Dendritic cell treated with granulocyte-macrophage colony-stimulating factor and Interleukin-4, amounts not matched to agents 40 ng/mL and 50 ng/mL, for 4 days (primary cell): ENCODE results near the gene EP400.
"Not testable (repeated sequence)": the region's sequence is repeated elsewhere in the genome, so short reads cannot be mapped to it uniquely, and the experiment has no call there.

Source experiments
- H3K27ac Mint-ChIP-seq: one replicate; pipeline ENCODE4 v1.8.0; 2022; ENCODE audit warnings: mild to moderate bottlenecking, mixed read lengths
- H3K27me3 Mint-ChIP-seq: one replicate; pipeline ENCODE4 v1.8.0; 2022; ENCODE audit warnings: mild to moderate bottlenecking, mixed read lengths
- H3K36me3 Mint-ChIP-seq: one replicate; pipeline ENCODE4 v1.8.0; 2022; ENCODE audit warnings: low read depth, mixed read lengths
- H3K4me1 Mint-ChIP-seq: one replicate; pipeline ENCODE4 v1.8.0; 2022; ENCODE audit warnings: low read depth, mixed read lengths
- H3K4me3 Mint-ChIP-seq: one replicate; pipeline ENCODE4 v1.8.0; 2022; ENCODE audit warnings: mild to moderate bottlenecking, moderate library complexity, mixed read lengths
- H3K9me3 Mint-ChIP-seq: one replicate; pipeline ENCODE4 v1.8.0; 2022; ENCODE audit warnings: mixed read lengths
- intact Hi-C: fragments of 100-400 bp; cut with micrococcal nuclease; formaldehyde crosslinking; loops from one replicate; pipeline ENCODE4 v1.15.0; 2022

Gene EP400

DNA sequence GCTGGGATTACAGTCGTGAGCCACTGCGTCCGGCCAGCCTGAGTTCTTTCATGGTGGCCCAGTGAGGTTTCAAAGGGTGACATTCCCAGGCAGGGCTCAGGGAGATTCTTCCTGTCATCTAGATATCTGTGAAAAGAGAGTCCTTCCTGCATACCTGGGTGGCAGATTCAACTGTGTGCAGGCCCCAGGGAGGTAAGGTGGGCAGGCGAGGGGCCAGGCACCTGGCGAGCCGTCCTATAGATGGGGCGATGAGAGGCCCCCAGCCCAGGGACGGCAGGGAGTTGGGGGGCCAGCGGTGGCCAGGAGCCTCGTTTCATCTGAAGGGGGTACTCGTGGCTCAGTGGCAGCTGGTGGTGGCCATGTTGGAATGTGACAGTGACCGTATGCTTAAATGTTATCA, 7.1 kb upstream of the EP400 start:
- Mint-ChIP-seq H3K4me3 (no peak overlapping the region), H3K27ac (no peak overlapping the region), H3K9me3 (no peaks in the 10 kb centered on the region), H3K36me3 (peaks cover 72% of the 10 kb centered on the region), H3K4me1 (peaks cover 7% of the 10 kb centered on the region), H3K27me3 (no peaks in the 10 kb centered on the region)
- intact Hi-C loops, result no loop called here

DNA sequence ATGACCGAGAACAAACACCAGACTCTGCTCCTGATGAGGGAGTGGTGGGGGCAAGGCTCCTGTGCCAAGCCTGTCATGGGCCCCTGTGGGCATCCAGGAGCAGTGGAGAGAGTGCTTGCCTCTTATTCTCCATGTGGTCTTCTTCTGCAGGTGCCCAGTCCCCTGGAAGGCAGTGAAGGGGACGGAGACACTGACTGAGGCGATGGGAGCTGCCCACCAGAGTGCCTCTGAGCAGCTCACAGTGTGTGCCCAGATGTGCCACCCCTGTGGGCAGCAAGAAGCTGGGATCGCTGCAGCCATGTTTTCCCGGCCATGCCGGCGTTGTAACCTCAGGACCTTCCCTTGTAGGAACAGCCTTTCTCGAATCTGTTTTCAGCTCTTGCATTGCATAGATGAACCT, 6.4 kb upstream of the EP400 start:
- H3K4me3 Mint-ChIP-seq, result no peak overlapping the region
- H3K27me3 Mint-ChIP-seq, result no peaks in the 10 kb centered on the region
- intact Hi-C loops, result no loop called here
- H3K9me3 Mint-ChIP-seq, result no peaks in the 10 kb centered on the region
- peaks cover 67% of the 10 kb centered on the region for H3K36me3 Mint-ChIP-seq
- peaks cover 10% of the 10 kb centered on the region for H3K4me1 Mint-ChIP-seq
- no peak overlapping the region for H3K27ac Mint-ChIP-seq

DNA sequence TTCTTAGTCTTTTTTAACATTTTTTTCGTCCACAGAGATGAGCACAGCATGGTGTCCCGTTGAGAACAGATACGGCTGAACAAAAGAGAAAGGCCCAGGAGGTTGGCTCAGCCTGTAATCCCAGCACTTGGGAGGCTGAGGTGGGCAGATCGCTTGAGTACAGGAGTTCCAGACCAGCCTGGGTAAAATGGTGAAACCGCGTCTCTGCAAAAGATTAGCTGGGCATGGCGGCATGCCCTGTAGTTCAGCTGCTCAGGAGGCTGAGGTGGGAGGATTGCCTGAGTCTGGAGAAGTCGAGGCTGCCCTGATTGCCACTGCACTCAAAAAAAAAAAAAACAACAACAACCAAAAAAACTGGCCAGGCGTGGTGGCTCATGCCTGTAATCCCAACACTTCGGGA, 5.9 kb upstream of the EP400 start:
- Mint-ChIP-seq H3K4me1 (peaks cover 15% of the 10 kb centered on the region), H3K9me3 (no peaks in the 10 kb centered on the region), H3K4me3 (no peak overlapping the region), H3K36me3 (peaks cover 63% of the 10 kb centered on the region), H3K27me3 (no peaks in the 10 kb centered on the region), H3K27ac (no peak overlapping the region)
- intact Hi-C loops, result no loop called here

DNA sequence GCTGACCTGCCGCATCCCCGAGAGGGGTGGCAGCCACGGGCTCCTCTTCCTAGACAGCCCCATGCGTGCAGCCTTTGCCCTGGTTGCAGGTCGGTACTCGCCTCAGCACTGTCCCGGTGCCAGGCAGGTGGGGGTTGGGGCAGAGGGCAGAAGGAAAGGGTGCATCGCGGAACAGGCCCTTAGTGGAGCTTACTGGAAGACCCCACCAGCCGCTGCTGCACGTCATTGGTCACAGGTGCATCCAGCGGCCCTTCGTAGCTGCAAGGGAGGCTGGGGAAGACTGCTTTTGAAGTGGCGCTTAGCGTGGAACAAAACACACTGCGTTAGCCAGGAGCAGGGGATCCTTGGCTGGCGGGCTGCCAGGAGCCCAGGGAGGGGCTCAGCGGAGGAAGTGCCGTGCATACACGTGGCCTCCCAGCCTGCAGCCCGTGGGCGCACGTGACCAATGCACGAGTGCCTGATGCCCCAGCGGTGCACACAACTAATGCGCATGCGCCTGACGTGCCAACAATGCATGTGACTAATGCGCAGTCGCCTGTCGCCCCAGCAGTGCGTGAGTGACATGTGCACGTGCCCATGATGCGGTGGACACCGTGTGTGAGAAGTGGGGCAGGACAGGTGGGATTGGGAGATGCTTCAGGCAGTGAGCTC, 5.0 kb upstream of the EP400 start:
- H3K4me3 Mint-ChIP-seq, result no peak overlapping the region
- peaks cover 55% of the 10 kb centered on the region for H3K36me3 Mint-ChIP-seq
- no peak overlapping the region for H3K27ac Mint-ChIP-seq
- H3K9me3 Mint-ChIP-seq, result no peaks in the 10 kb centered on the region
- H3K4me1 Mint-ChIP-seq, result peaks cover 20% of the 10 kb centered on the region
- intact Hi-C loops, result loop anchor here (5.0 kb wide), 2 partner anchors 47 to 112 kb away; no protein-coding TSS in a partner anchor
- no peaks in the 10 kb centered on the region for H3K27me3 Mint-ChIP-seq

DNA sequence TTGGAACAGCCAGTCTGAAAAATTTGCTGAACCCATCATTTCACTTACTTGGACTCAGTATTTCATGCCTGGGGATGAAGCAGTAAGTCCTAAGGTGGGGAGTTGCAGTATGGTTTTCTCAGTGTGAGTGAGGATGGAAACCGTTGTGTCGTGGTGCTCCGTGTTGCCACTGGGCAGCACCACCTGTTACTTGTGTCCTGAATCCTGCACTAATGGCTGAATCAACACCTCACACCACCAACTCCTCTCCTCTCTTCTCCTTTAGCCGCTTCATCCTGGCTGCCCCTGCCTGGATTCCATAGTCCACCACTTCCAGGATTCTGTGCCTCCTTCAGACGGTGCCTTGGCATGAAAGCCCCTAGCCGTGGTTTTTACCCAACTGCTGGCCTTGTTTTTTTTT, 3.0 kb upstream of the EP400 start:
- Mint-ChIP-seq H3K27me3 (no peaks in the 10 kb centered on the region), H3K4me1 (peaks cover 28% of the 10 kb centered on the region), H3K9me3 (no peaks in the 10 kb centered on the region), H3K36me3 (peaks cover 43% of the 10 kb centered on the region), H3K27ac (no peak overlapping the region), H3K4me3 (no peak overlapping the region)
- intact Hi-C loops, result loop anchor here (5.0 kb wide), 2 partner anchors 49 to 114 kb away; no protein-coding TSS in a partner anchor

DNA sequence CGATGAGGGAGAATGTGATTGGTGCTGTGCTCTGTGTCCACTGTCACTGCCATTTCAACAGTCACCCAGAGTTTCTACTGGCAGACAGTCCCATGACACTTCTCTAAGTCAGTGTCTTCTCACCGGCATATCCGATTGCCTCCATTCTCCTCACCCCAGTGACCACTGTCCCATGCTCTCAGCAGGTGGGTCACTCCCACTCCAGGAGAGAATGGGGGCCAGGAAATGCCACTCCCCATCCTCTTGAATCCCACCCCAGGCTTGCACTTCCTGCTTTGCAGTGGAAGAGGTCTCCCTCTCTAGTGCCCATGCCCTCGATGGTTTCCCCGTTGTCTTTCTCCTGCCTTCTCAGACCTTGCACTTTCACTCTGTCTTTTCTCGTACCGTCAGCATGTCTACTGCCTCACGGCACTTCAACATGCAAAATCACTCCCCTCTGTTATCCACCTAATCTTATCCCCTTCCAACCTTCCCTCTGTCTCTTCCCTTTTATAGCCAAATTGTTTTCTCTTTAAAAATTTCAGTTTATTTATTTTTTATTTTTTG, 2.2 kb upstream of the EP400 start:
- peaks cover 31% of the 10 kb centered on the region for H3K4me1 Mint-ChIP-seq
- intact Hi-C loops, result loop anchor here (5.0 kb wide), 2 partner anchors 50 to 115 kb away; no protein-coding TSS in a partner anchor
- peak overlapping the region; percentile 6 for H3K27ac Mint-ChIP-seq
- no peaks in the 10 kb centered on the region for H3K27me3 Mint-ChIP-seq
- H3K4me3 Mint-ChIP-seq, result no peak overlapping the region
- peaks cover 35% of the 10 kb centered on the region for H3K36me3 Mint-ChIP-seq
- no peaks in the 10 kb centered on the region for H3K9me3 Mint-ChIP-seq

DNA sequence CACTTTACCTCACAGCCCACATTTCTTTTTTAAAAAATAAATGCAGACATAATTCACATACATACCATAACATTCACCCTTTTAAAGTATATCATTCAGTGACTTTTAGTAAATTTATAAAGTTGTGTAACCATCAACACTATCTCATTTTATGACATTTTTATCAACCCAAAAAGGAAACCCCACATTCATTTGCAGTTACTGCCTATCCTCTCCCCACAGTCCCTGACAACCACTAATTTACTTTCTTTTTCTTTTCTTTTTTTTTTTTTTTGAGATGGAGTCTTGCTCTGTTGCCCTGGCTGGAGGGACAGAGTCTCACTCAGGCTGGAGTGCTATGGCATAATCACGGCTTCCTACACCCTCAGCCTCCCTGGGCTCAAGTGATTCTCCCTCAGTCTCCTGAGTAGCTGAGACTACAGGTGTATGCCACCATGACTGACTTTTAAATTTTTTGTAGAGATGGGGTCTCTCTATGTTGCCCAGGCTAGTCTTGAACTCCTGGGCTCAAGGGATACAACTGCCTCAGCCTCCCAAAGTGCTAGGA, 1.5 kb upstream of the EP400 start:
- peaks cover 28% of the 10 kb centered on the region for H3K36me3 Mint-ChIP-seq
- H3K27ac Mint-ChIP-seq, result peak overlapping the region; percentile 81
- no peak overlapping the region for H3K4me3 Mint-ChIP-seq
- no peaks in the 10 kb centered on the region for H3K27me3 Mint-ChIP-seq
- intact Hi-C loops, result loop anchor here (5.0 kb wide), 2 partner anchors 51 to 116 kb away; no protein-coding TSS in a partner anchor
- no peaks in the 10 kb centered on the region for H3K9me3 Mint-ChIP-seq
- H3K4me1 Mint-ChIP-seq, result peaks cover 36% of the 10 kb centered on the region

DNA sequence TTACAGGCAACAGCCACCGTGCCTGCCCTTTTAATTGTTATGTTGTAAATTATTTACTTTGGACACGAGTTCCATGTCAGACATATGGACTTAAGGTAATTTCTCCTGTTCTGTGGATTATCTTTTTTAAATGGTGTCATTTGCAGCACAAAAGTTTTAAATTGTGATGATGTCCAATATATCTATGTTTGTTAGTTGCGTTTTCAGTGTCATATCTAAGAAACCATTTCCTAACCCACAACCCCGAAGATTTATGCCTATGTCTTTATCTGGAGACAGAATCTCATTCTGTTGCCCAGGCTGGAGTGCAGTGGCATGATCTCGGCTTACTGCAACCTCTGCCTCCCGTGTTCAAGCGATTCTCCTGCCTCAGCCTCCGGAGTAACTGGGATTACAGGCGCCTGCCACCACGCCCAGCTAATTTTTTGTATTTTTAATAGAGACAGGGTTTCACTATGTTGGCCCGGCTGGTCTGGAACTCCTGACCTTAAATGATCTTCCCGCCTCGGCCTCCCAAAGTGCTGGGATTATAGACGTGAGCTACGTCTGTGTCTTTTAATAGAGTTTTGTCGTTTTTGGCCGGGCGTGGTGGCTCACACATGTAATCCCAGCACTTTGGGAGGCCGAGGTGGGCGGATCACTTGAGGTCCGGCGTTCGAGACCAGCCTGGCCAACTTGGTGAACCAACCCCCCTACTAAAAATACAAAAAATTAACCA, 870 bp upstream of the EP400 start:
- Mint-ChIP-seq H3K4me1 (peaks cover 36% of the 10 kb centered on the region), H3K4me3 (peak overlapping the region; percentile 70), H3K27ac (peak overlapping the region; percentile 81), H3K36me3 (peaks cover 22% of the 10 kb centered on the region)
- intact Hi-C loops, result loop anchor here (1.0 to 5.0 kb wide), 3 partner anchors 20 to 117 kb away; partner anchors contain the start of gene PUS1
- H3K9me3 Mint-ChIP-seq, H3K27me3 Mint-ChIP-seq: not testable (repeated sequence)

DNA sequence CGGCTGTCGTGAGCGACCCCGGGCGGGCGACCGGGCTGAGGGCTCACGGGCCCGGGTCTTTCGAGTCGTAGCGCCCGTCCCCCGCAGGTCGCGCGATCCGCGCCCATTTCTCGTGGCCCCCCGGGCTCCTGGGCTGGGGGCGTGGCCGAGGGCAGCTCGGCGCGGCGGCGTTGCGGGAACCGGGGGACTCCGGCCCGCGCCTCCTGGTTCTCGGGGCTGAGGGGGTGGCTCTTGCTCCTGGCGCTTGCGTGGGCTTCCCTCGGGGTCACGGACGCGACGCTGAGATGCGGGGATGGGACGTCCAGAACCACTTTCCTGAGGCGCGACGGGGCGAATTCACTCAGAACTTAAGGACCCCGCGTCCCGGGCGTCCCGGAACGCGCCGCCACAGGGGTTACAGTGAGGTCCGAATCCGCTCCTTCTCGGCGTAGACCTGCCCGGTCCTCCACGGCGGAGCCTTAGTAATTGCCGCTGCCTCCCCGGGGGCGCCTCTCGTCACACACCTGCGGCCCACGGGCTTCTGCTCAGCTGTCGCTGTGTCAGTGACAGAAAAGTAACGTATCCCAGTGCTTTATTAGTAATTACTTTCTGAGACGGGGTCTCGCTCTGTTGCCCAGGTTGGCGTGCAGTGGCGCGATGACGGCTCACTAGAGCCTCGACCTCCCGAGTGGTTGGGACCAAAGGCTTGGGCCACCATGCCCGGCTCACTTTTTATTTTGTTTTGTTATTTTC, 606 bp downstream of the EP400 start:
- H3K4me3 Mint-ChIP-seq, result peak overlapping the region; percentile 90
- no peaks in the 10 kb centered on the region for H3K27me3 Mint-ChIP-seq
- peak overlapping the region; percentile 81 for H3K27ac Mint-ChIP-seq
- no peaks in the 10 kb centered on the region for H3K9me3 Mint-ChIP-seq
- peaks cover 7% of the 10 kb centered on the region for H3K36me3 Mint-ChIP-seq
- peaks cover 34% of the 10 kb centered on the region for H3K4me1 Mint-ChIP-seq
- intact Hi-C loops, result no loop called here

DNA sequence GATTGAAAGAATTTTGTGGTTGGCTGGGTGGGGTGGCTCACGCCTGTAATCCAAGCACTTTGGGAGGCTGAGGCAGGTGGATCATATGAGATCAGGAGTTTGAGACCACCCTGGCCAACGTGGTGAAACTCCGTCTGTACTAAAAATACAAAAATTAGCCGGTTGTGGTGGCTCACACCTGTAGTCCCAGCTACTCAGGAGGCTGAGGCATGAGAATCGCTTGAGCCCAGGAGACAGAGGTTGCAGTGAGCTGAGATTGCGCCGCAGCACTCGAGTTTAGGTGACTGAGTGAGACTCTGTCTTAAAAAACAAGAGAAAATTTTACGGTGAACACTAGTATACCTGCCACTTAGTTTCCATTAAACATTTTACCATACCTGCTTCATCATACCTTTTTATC, 4.1 kb downstream of the EP400 start:
- H3K27ac Mint-ChIP-seq, H3K27me3 Mint-ChIP-seq, intact Hi-C loops, H3K9me3 Mint-ChIP-seq, H3K4me3 Mint-ChIP-seq, H3K36me3 Mint-ChIP-seq: not testable (repeated sequence)
- peaks cover 47% of the 10 kb centered on the region for H3K4me1 Mint-ChIP-seq

DNA sequence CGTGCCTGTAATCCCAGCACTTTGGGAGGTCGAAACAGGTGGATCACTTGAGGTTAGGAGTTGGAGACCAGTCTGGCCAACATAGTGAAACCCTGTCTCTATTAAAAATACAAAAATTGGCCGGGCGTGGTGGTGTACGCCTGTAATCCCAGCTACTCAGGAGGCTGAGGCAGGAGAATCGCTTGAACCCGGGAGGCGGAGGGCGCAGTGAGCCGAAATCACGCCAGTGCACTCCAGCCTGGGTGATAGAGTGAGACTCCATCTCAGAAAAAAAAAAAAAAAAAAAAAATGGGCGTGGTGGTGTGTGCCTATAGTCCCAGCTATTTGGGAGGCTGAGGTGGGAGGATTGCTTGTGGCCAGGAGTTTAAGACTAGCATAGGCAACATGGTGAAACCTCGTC, 4.7 kb downstream of the EP400 start:
- H3K4me3 Mint-ChIP-seq, intact Hi-C loops, H3K27me3 Mint-ChIP-seq, H3K9me3 Mint-ChIP-seq, H3K27ac Mint-ChIP-seq: not testable (repeated sequence)
- Mint-ChIP-seq H3K36me3 (peaks cover 16% of the 10 kb centered on the region), H3K4me1 (peaks cover 48% of the 10 kb centered on the region)

DNA sequence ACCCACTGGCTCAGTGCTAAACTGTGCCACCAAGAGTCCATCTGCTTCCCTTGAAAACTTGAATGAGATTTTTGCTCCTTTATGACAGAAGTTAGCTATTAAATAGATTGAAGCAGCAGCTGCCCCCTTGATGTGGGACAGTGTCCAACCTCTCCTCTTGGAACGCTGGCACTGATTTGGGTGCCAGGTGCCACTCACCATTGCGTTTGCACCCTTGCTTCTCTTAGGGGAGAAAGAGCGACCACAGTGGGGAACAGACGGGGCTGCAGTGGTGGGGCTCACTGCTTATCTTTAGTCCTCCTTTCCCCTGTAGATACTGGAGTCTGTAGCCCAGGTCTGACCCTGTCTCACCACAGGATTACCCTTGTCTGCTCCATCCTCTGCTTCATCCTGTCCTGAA, 9.4 kb downstream of the EP400 start:
- H3K9me3 Mint-ChIP-seq, result no peaks in the 10 kb centered on the region
- peak overlapping the region; percentile 45 for H3K27ac Mint-ChIP-seq
- H3K4me1 Mint-ChIP-seq, result peaks cover 51% of the 10 kb centered on the region
- intact Hi-C loops, result no loop called here
- H3K27me3 Mint-ChIP-seq, result no peaks in the 10 kb centered on the region
- H3K4me3 Mint-ChIP-seq, result no peak overlapping the region
- H3K36me3 Mint-ChIP-seq, result peaks cover 47% of the 10 kb centered on the region

DNA sequence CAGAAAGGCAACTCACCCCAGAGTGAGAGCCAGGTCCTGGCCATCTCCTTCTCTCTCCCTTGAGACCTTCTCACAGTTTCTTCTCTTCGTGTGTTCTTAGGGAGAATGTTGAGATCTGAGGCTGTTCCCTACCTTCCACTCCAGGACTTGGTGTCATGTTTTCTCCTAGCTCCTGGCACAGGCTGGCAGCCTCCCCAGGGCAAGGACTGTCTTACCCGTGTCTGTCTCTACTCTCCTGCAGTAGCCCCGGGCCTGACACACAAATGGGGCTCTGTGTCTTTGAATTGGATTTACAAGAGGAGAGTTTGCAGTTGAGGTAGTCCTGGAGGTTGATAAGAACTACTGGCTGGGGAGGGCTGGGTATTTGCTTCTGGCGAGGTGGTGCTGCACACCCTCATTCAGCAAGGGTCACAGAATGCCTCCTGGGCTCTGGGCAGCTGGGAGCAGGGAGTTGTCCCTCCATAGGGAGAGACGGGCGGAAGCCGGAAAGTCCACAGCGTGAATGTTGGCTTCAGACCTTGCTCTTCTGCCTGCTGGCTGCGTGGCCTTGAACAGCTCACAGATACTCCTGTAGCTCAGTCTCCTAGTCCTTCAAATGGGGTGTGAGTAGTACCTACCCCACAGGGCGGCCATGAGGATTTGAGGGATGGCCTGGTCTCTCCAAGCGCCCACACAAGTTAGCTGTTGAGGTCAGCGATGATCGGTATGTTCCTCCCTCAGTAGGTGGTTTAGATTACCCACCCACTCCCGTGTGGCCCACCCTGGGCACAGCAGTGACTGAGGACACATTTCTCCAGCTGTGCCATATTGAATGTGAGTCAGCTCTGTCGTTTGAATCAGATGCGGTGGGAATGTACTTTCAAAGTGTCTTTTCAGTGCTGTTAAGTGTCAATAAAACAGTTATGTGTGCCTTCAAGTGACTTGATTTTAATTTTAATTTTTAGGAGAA, 10.2 kb downstream of the EP400 start:
- intact Hi-C loops, result no loop called here
- Mint-ChIP-seq H3K27ac (peak overlapping the region; percentile 45), H3K27me3 (no peaks in the 10 kb centered on the region), H3K4me3 (no peak overlapping the region), H3K4me1 (peaks cover 55% of the 10 kb centered on the region), H3K9me3 (no peaks in the 10 kb centered on the region), H3K36me3 (peaks cover 47% of the 10 kb centered on the region)
